GM12878 (cell line): ENCODE measurements around the gene SCYL1. TPM values are rescaled to one million over a fixed set of nuclear protein-coding genes. Genes with fewer than 3 reads are reported as not detected.

ENCODE experiments used
- ATAC-seq: fragments of 200-7000 bp; cut with Tn5 transposase; 3 replicates; pipeline ENCODE4 v1.9.1; 2020; ENCODE audit warnings: mild to moderate bottlenecking, moderate library complexity
- BruUV-seq: library from RNA; stranded (reverse); fragments of 400-500 nt; replicated peaks from 2 replicates; lab custom pipeline; 2021; lab: Mats Ljungman, UMichigan
- CTCF ChIA-PET: fragments of 300-600 bp; sonication (Branson Sonifier 250); formaldehyde crosslinking; extraction: SDS; loops from one replicate; lab custom pipeline; 2021; ENCODE audit warnings: inconsistent platforms; lab: Yijun Ruan, JAX
- POLR2A ChIA-PET: fragments of 350-600 bp; formaldehyde crosslinking; extraction: SDS; loops from one replicate; lab custom pipeline; 2021; ENCODE audit warnings: inconsistent platforms; lab: Charles Lee
- RAD21 ChIA-PET: fragments of 300-600 bp; sonication (Branson Sonifier 250); formaldehyde crosslinking; loops from one replicate; lab custom pipeline; 2023; ENCODE audit warnings: antibody characterized with exemption; ENCODE audit not compliant: unreplicated experiment; lab: Charles Lee
- SMC1A ChIA-PET: fragments of 300-600 bp; sonication (Branson Sonifier 250); formaldehyde crosslinking; loops from one replicate; lab custom pipeline; 2023; ENCODE audit not compliant: unreplicated experiment, uncharacterized antibody; lab: Charles Lee
- DNase-seq: peaks from one replicate; pipeline ENCODE4 v3.0.0-alpha.2; 2011; ENCODE audit warnings: low read depth, low spot score
- FAIRE-seq: peaks from 3 replicates; lab custom pipeline; 2011; peaks lifted over from hg19 to GRCh38; lab: Jason Lieb, UNC
- H2AFZ ChIP-seq: 2 replicates; pipeline ENCODE4 v1.6.0; 2011; ENCODE audit warnings: low read depth, low read length, control low read depth; ENCODE audit not compliant: control insufficient read depth
- H3K27ac ChIP-seq: 2 replicates; pipeline ENCODE4 v1.5.1; 2011; ENCODE audit warnings: control low read depth; ENCODE audit not compliant: control insufficient read depth, insufficient read depth
- H3K27me3 ChIP-seq, 2 experiments: replicated peaks in 1 of 2; 2 replicates each; pipeline versions ENCODE4 v1.6.0 to v1.6.1; 2011; ENCODE audit warnings: low read length in 1 of 2; ENCODE audit not compliant: control insufficient read depth in 2 of 2, insufficient read depth in 2 of 2
- H3K36me3 ChIP-seq, 2 experiments: 2 replicates each; pipeline ENCODE4 v1.5.1; 2011; ENCODE audit warnings: low read length in 1 of 2; ENCODE audit not compliant: control insufficient read depth in 2 of 2, insufficient read depth in 2 of 2
- H3K4me1 ChIP-seq: 2 replicates; pipeline ENCODE4 v1.6.1; 2011; ENCODE audit warnings: mild to moderate bottlenecking, low read length, moderate library complexity, mixed read lengths; ENCODE audit not compliant: control insufficient read depth, insufficient read depth
- H3K4me2 ChIP-seq: 2 replicates; pipeline ENCODE4 v1.6.0; 2011; ENCODE audit warnings: control low read depth; ENCODE audit not compliant: control insufficient read depth, insufficient read depth
- H3K4me3 ChIP-seq: fragments of 200-600 bp; sonication (generic); 2 replicates; pipeline ENCODE4 v1.5.1; 2016
- H3K79me2 ChIP-seq: 2 replicates; pipeline ENCODE4 v1.6.0; 2011; ENCODE audit warnings: low read length; ENCODE audit not compliant: control insufficient read depth, insufficient read depth
- H3K9ac ChIP-seq: 2 replicates; pipeline ENCODE4 v1.8.0; 2011; ENCODE audit warnings: low read length, control low read depth, mixed read lengths; ENCODE audit not compliant: control insufficient read depth, insufficient read depth
- H3K9me3 ChIP-seq: replicated peaks from 3 replicates; pipeline ENCODE4 v1.5.1; 2011; ENCODE audit warnings: mild to moderate bottlenecking, low read length; ENCODE audit not compliant: control insufficient read depth, insufficient read depth
- H4K20me1 ChIP-seq: 2 replicates; pipeline ENCODE4 v1.6.0; 2011; ENCODE audit not compliant: control insufficient read depth, insufficient read depth
- BCL11A ChIP-seq: IDR thresholded peaks from 2 replicates; pipeline ENCODE4 v1.6.1; 2011; ENCODE audit warnings: low read depth, low read length
- CUX1 ChIP-seq: IDR thresholded peaks from 2 replicates; pipeline ENCODE4 v1.6.1; 2012; ENCODE audit warnings: improper control_type of control experiment, low read depth, low read length; ENCODE audit not compliant: insufficient replicate concordance
- EGR1 ChIP-seq, 2 experiments: IDR thresholded peaks; 1 replicate in 1 of 2; 2 replicates in 1 of 2; pipeline ENCODE4 v1.6.1; 2011 to 2012; ENCODE audit warnings: low read depth in 2 of 2, low read length in 2 of 2, borderline replicate concordance in 1 of 2, mild to moderate bottlenecking in 1 of 2, moderate library complexity in 1 of 2
- EZH2 ChIP-seq: IDR thresholded peaks from 2 replicates; pipeline ENCODE4 v1.6.1; 2012; ENCODE audit warnings: low read depth, mild to moderate bottlenecking, control low read depth, inconsistent platforms, low read length, borderline replicate concordance; ENCODE audit not compliant: control insufficient read depth
- HDGF ChIP-seq: fragments of 450-650 bp; IDR thresholded peaks from 2 replicates; pipeline ENCODE4 v1.6.1; 2016; ENCODE audit warnings: antibody characterized with exemption
- HSF1 ChIP-seq: fragments of 150-350 bp; IDR thresholded peaks from 2 replicates; pipeline ENCODE4 v1.6.1; 2014; ENCODE audit warnings: mild to moderate bottlenecking, low read depth, low read length
- MLLT1 ChIP-seq: fragments of 450-650 bp; IDR thresholded peaks from 2 replicates; pipeline ENCODE4 v1.6.1; 2016; ENCODE audit warnings: mild to moderate bottlenecking
- POLR2A ChIP-seq: IDR thresholded peaks from 2 replicates; pipeline ENCODE4 v1.6.1; 2011; ENCODE audit warnings: low read depth, mild to moderate bottlenecking, low read length
- SMAD5 ChIP-seq: IDR thresholded peaks from 2 replicates; pipeline ENCODE4 v1.6.1; 2016; ENCODE audit warnings: antibody characterized with exemption, low read depth
- SRF ChIP-seq, 2 experiments: IDR thresholded peaks; 2 replicates each; pipeline ENCODE4 v1.6.1; 2011; ENCODE audit warnings: low read depth in 2 of 2, low read length in 2 of 2, mild to moderate bottlenecking in 1 of 2, moderate library complexity in 1 of 2
- YBX1 ChIP-seq: fragments of 450-650 bp; IDR thresholded peaks from 2 replicates; pipeline ENCODE4 v1.6.1; 2016; ENCODE audit warnings: antibody characterized with exemption
- WGBS: methylation state at CpG from one replicate; pipeline ENCODE4 v1.1.6; 2016; ENCODE audit warnings: low lambda C conversion rate; ENCODE audit not compliant: insufficient replicate concordance, insufficient coverage; ENCODE audit errors: missing lambda C conversion rate; 5-methylcytosine and 5-hydroxymethylcytosine counted together
- in situ Hi-C: fragments of 300-500 bp; cut with MboI; formaldehyde crosslinking; loops from 9 replicates; pipeline ENCODE4 v1.14.3; 2018; ENCODE audit warnings: mixed read lengths
- intact Hi-C: fragments of 100-400 bp; cut with micrococcal nuclease; formaldehyde crosslinking; loops from one replicate; pipeline ENCODE4 v1.14.2; 2022; ENCODE audit not compliant: unreplicated experiment
- polyA plus RNA-seq, 11 experiments: library from polyadenylated mRNA; depleted of rRNA in 4 of 11; unstranded in 6 of 11; stranded (reverse) in 5 of 11; fragments of >200 nt; fragmentation: Nextera tagmentation in 4 of 11; fragmentation: Illumina TruSeq in 1 of 11; extraction: Ambion mirVana in 4 of 11; extraction: Trizol in 1 of 11; gene quantifications; 1 replicate in 1 of 11; 2 replicates in 10 of 11; pipeline versions ENCODE4 v1.2.1 to v1.2.3, GENCODE V29; 2011 to 2016; ENCODE audit warnings: inconsistent platforms in 2 of 11, missing spikeins in 2 of 11, low read depth in 1 of 11
- total RNA-seq, 4 experiments: library from RNA; depleted of rRNA in 3 of 4; stranded (reverse); fragments of >200 nt in 3 of 4; fragmentation: Illumina TruSeq in 1 of 4; extraction: Trizol in 1 of 4; gene quantifications; 2 replicates each; pipeline versions ENCODE4 v1.2.1 to v1.2.3, GENCODE V29; 2013 to 2021

SCYL1 gene
- total and polyA plus RNA-seq, 10 of the 15 experiments (the other 5 are each of a cell fraction or from before 2014, with no cell fraction given), result 0.80 to 82.7 (median 51.2) TPM

GRCh38 chr11:65499713-65500386, 25.0 kb upstream of the SCYL1 start (continued):
- peak; percentile 41 for TF ChIP-seq CUX1

- Histone ChIP-seq H2AFZ (no peak overlapping the region), H3K79me2 (peaks cover 96% of the 10 kb centered on the region), H3K27ac (peak overlapping the region; percentile 100), H3K36me3 (peaks cover 6 to 30% of the 10 kb centered on the region in 2 experiments), H3K4me3 (peak overlapping the region; percentile 98), H3K9me3 (no peaks in the 10 kb centered on the region), H3K27me3 (no peaks in the 10 kb centered on the region), H3K4me2 (peak overlapping the region; percentile 30; the same call in 1 of the 2 replicates), H3K9ac (peak overlapping the region; percentile 100), H3K4me1 (peaks cover 15% of the 10 kb centered on the region), H4K20me1 (peaks cover 13% of the 10 kb centered on the region)
- in situ Hi-C loops (no loop called here), intact Hi-C loops (no loop called here)
- WGBS, result 0% methylated on average over 20 of the region's 20 CpGs
- no peak for DNase-seq
- CTCF ChIA-PET, result interaction anchor here (0.8 to 27.9 kb wide), 8 partner anchors 6 to 82 kb away, joined by 3 to 728 read pairs (median 20); partner anchors contain the start of genes NEAT1 and ZNRD2
- BruUV-seq, result TSS peak; percentile 44
- RAD21 ChIA-PET, result interaction anchor here (0.6 to 14.2 kb wide), 12 partner anchors 8 to 628 kb away, joined by 3 to 282 read pairs (median 4); partner anchors contain the start of genes FRMD8 and NEAT1
- no peak for ATAC-seq
- SMC1A ChIA-PET, result interaction anchor here (1.2 to 19.3 kb wide), 9 partner anchors 6 to 116 kb away, joined by 3 to 481 read pairs (median 31); partner anchors contain the start of gene NEAT1
- POLR2A ChIA-PET, result interaction anchor here (0.9 to 16.2 kb wide), 12 partner anchors 6 to 89 kb away, joined by 3 to 429 read pairs (median 36); partner anchors contain the start of genes NEAT1, SCYL1 and ZNRD2
- no peak for FAIRE-seq
- peak; percentile 19; the same call in 1 of the 2 replicates for TF ChIP-seq BCL11A
- TF ChIP-seq POLR2A, result peak; percentile 96
- TF ChIP-seq HSF1, result 0 out of 2 replicates have a peak, but pooled peaks have one; percentile 39
- TF ChIP-seq YBX1, result 0 out of 2 replicates have a peak, but pooled peaks have one; percentile 23
- TF ChIP-seq SMAD5, result peak; percentile 94
- no peak for TF ChIP-seq SRF (IDR thresholded peaks at IDR 0.05; ENCODE audit: low read depth in 2 of 2, low read length in 2 of 2)
- no peak for TF ChIP-seq EZH2
- TF ChIP-seq HDGF, result peak; percentile 88
- peak; percentile 100 for TF ChIP-seq MLLT1
- no peak for TF ChIP-seq EGR1 (IDR thresholded peaks at IDR 0.05; ENCODE audit: borderline replicate concordance in 1 of 2, low read depth in 2 of 2, low read length in 2 of 2)
These were observed 24.3 kb upstream of the SCYL1 start for GRCh38 chr11:65500387-65501185.
